GM18502 (cell line): Measurements from ENCODE around the gene DPCD.
"Not testable (repeated sequence)": the region's sequence is repeated elsewhere in the genome, so short reads cannot be mapped to it uniquely, and the experiment has no call there.

ENCODE experiments used
- ATAC-seq: cut with Tn5 transposase; IDR thresholded peaks from one replicate; pipeline ENCODE4 v1.9.1; 2021; ENCODE audit warnings: mild to moderate bottlenecking; ENCODE audit not compliant: unreplicated experiment, poor library complexity

DPCD gene

DNA sequence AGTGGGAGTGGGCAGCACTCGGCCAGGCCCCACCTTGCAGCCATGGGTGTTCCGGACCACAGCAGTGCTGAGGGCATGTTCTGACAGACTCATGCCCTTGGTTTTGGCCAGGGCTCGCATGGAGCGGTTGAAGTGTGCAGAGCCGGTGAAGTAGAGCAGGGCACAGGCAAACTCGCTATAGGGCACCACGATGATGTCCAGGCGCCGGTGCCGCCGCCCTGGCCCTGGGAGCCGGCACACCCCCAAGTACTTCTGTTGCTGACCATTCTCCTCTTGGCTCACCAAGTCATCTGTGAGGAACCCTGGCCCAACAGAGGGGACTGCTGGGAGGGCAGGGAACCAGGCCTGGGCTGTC, 8.6 kb upstream of the DPCD start:
- ATAC-seq = no peak

GRCh38 chr10:101580486-101581399, 7.4 kb upstream of the DPCD start:
- no peak for ATAC-seq

DNA sequence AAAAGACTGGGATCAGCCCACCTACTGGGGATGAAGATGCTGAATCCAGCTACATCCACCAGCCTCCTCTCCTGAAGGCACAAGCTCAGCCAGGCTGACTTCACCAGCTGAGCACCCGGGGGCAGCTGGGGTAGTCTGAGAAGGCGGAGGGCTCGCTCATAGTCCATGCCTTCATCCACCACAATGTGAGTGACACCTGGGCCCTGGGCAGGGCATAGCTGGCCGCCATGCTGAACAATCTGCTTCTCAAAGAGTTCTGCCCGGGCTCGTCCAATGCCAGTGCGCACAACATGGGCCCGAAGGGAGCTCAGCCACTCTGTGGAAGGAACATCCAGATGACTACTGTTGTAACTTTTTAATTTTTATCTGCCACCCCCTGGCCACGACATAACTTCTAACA, 2.3 kb upstream of the DPCD start:
- no peak for ATAC-seq

GRCh38 chr10:101588879-101589278, 758 bp downstream of the DPCD start:
- ATAC-seq = no peak

GRCh38 chr10:101593331-101593730, 5.2 kb downstream of the DPCD start:
- ATAC-seq = not testable (repeated sequence)

DNA sequence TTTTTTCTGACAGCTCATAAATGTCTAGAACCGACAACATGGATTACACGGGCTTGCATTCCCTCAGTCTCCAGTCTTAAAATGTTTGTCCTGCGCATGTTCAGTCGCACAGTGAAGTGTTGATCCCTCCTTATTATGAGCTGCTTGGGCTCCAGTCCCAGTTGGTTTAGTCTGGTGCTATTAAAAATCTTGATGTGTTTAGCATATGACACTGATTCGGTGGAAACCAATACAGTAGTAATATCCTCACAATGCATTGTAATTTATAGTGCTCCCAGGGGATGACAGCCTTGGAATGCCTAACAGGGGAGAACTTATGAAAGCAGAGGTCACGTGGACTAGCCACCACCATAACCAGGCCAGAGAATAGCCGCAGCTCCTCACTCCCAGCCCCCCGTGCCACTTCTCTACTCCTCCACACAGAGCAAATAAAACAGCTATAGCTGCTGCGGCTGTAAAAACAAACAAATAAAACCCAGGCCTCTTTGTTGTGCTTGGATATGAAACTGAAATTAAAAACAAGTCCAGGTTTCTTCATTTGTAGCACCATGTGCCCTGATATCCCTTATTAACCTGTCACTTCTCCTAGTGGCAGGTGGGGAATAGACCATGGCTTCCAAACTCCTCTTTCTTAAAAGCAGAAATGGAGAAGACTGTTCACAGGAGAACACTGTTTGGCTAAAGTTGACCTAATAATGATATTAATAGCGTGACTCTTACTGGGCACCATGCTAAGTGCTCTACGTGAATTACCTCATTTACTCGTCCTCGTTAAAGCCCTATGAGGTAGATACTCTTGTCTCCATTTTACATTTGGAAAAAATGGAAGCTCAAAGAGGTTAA, 7.7 kb downstream of the DPCD start:
- ATAC-seq = no peak

DNA sequence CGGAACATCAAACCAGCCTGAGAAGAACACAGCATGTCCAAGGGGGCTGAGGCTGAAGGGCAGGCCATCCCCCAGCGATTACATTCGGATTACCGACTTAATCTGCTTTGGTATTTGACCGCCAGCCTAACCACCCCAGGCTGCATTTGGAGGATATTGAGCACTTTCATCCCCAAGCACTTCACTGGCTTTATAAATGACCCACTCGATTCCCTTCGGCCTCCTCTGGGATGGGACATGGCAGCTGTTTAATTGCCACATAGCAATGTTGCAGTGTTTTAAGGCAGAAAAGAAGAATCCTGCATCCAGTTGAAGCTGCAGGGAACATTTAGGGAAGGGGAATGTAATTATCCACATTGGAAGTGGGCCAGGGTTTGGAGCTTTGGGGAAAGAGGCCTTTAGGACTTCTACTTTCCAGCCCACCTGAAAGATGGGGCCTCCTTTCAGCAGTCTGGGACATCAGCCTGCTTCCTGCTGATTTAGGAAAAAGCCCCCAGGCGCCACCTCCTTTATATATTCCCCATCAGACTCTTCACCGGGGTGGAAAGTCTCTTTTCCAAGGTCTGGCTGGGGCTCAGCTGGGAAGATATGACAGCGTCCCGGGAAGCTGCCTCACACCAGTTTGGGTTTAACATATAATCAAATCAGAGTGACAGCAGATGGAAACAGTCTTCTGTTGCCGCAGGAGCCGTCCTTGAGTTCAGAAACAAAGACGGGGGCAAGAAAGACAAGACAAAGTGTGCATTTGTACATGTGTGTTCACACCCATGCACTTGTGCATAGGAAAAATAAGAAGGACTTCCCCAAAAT, 9.2 kb downstream of the DPCD start:
- ATAC-seq = no peak

DNA sequence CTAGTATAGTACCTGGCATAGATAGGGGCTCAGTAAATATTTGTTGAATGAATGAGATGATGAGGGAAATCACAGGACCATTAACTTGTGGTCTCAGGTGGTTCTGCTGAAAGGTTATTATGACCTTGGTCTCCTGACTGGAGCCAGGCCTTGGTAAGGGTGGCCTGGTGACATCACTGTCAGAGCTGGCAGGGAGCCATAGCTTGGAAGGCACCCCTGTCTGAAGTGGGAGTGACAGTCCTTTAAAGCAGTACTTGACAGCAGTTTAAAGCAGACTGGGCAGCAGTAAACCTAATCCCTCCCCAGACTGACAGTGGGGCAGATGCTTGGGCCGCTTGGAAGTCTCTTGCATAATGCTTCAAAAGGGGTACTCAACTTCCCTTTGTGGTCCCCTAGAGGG, 13.4 kb downstream of the DPCD start:
- ATAC-seq = no peak

- peak; percentile 47 for ATAC-seq
Observed at GRCh38 chr10:101602761-101603398, 14.8 kb downstream of the DPCD start.

DNA sequence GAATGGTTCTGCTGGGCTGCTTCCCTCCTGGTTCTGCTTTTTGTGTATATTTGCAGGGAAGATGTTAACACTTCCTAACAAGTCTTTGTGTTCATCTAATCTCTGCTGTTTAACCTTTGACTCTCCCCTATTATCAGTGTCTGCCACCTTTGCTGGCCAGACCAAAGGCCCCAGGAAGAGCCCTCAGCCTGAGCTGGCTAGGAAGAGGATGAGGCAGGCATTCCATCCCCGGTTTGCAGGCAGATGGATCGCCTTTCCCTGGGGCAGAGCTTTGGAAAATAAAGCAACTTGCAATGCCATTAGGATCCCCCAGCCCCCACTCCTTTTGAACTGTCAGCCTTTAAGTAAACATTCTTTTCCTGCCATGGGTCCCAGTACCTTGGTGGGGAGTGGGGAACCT, 19.0 kb downstream of the DPCD start:
- no peak for ATAC-seq

DNA sequence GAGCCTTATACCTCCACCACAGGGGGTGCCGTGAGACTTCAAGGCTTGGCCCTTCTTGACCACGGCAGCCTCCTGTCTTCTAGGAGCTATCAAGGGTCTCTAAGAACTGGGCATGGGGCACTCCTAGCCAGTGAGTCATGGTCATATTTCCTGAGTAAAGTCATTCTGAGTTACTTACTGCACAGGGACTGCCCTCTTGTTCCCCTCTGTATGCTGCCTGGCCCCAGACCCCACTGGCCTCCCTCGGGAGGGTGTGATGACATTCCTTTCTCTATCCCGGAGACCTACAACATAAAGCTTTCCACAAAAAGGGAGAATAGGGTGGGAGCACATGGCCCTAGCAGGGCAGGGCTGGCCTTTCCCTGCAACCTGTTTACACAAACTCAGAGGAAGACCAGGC, 21.4 kb downstream of the DPCD start:
- no peak for ATAC-seq

GRCh38 chr10:101611096-101611905, 23.2 kb downstream of the DPCD start:
- ATAC-seq = no peak

- no peak for ATAC-seq
Observed at GRCh38 chr10:101612086-101612485, 24.0 kb downstream of the DPCD start.

- no peak for ATAC-seq
Observed at GRCh38 chr10:101612872-101613271, 24.8 kb downstream of the DPCD start.

DNA sequence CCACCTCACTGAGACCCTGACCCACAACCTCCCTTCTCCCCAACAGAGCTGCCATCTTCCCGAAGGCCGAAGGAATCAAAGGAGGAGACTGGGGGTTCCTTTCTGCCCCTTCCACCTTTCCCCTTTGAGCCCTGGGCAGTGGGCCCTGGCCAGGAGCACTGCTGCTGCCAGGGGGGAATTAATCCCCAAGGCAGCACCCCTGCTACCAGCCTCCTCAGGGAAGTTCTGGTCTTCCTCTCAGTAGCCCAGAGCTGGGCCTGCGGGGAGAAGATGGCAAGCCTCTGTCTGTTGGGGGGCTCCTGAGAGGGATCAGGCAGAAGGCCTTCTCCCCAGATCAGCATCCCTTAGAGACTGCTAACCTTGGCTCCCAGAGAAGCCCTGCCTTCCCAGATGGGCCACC, 25.5 kb downstream of the DPCD start:
- ATAC-seq = no peak

GRCh38 chr10:101614663-101615524, 26.8 kb downstream of the DPCD start:
- no peak for ATAC-seq

DNA sequence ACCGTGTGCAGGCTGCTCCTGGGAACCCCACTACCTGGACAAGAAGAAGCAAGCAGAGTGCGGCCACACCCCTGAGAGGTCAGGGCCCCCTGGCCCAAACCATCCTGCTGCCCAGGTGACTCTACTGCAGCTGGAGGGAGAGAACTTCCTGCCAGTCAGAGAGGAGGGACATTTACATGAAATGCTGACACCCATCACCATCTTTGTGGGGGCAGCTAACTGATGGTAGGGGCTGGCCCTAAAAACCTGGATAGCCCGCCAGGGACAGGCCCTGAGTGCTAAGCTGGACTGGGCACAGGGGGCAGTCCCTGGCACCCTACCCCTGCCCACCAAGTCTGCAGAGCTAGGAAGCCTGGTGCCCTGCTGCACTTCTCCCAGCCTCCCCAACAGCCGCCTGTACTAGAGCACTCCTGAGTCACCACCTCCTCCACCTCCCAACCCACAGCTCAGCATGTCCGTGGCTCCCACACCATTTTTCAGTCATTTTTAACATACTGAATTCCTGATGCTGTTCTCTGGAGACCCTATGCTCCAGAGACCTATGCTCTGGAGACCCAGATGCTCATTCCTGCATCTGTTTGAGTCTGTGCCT, 27.5 kb downstream of the DPCD start:
- no peak for ATAC-seq
